Measurements from ENCODE around the gene NECTIN2.

DNA sequence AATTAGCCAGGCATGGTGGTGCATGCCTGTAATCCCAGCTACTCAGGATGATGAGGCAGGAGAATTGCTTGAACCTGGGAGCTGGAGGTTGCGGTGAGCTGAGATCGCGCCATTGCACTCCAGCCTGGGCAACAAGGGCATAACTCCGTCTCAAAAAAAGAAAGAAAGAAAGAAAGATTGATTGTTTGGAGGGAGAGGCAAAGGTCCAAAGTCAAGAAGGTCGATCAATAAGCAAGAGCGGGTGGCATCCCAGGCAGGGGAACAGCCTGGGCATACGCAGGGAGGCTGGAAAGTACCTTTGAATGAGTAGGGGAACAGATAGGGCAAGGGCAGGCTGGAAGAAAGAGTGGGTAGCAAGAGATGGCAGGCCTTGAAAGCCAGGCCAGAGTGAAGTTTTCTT is 84.0 kb downstream of the NECTIN2 start:
- no peak for TF ChIP-seq POLR2A (IDR thresholded peaks at IDR 0.05)
- TF ChIP-seq, protein P1, sequence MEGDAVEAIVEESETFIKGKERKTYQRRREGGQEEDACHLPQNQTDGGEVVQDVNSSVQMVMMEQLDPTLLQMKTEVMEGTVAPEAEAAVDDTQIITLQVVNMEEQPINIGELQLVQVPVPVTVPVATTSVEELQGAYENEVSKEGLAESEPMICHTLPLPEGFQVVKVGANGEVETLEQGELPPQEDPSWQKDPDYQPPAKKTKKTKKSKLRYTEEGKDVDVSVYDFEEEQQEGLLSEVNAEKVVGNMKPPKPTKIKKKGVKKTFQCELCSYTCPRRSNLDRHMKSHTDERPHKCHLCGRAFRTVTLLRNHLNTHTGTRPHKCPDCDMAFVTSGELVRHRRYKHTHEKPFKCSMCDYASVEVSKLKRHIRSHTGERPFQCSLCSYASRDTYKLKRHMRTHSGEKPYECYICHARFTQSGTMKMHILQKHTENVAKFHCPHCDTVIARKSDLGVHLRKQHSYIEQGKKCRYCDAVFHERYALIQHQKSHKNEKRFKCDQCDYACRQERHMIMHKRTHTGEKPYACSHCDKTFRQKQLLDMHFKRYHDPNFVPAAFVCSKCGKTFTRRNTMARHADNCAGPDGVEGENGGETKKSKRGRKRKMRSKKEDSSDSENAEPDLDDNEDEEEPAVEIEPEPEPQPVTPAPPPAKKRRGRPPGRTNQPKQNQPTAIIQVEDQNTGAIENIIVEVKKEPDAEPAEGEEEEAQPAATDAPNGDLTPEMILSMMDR (IDR thresholded peaks at IDR 0.05): no peak

Measured in tibial nerve (tissue), 3 donors.